T-helper 1 cell (primary cell): ENCODE results near the gene ST6GALNAC4.

Source experiments
- DNase-seq, 5 donors: peaks; one replicate each; pipeline ENCODE4 v3.0.0-alpha.2; 2012 to 2020

Gene ST6GALNAC4

DNA sequence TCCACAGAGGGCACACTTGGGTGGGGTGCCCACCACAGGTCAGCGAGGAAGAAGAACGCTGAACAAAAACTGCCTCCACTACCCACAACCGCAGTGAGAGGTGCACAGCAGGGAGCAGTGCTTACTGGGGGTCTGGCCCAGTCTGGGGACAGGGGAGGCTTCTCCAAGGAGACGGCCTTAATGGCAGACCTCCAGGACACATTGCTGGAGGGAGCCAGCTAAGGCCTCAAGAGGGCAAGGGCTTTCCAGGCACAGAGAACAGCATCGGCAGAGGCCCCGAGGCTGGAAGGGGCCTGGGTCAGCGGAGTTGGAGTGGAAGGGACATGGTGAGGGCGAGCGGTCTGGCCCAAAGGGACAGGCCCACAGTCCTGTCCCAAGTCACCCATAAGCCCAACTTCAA lies 29.1 kb upstream of the ST6GALNAC4 start:
- no peak for DNase-seq

DNA sequence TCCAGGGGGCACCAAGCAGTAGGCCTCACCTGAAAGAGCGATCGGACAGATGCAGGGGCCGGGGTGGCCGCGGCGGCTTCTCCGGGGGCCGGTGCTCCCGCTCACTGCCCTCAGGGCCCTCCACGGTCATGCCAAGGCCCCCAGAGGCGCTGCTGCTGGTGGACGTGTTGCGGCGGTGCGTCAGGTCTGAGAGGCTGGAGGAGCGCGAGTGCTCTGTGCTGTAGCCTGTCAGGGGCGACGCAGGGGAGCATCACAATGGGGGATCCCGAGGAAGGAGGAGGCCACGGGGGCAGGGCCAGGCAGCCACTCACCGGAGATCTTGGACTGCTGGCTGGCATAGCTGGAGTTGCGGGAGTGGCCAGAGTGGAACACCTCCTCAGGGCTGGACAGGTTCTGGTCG lies 28.5 kb upstream of the ST6GALNAC4 start:
- DNase-seq, result no peak

DNA sequence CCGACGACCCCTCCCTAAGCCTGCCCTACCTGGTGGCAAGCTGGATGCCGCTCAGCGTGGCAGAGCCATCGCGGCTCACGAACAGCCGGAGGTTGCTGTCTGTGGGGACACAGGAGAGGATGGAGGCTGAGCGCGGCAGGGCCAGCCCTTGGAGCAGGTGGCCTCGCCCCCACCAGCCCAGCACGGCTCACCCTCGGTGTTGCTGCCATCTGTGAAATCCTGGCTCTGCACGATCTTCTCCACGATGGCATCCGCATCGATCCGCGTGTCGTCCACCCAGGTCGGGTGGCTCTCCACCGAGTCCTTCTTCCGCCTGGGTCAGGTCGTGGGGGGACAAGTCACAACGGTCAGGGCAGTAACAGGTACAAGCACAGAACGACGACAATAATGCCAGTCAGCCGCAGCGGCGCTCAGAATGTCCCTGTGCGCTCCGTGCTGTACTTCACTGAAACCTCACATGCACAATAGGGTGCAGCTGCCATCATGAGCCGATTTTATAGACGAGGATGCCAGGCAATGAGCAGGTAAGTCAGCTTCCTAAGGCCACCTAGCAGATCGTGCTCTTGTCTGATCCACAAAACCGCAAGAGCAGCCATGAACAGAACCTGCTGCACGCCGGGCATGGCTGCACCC lies 27.9 kb upstream of the ST6GALNAC4 start:
- no peak for DNase-seq

DNA sequence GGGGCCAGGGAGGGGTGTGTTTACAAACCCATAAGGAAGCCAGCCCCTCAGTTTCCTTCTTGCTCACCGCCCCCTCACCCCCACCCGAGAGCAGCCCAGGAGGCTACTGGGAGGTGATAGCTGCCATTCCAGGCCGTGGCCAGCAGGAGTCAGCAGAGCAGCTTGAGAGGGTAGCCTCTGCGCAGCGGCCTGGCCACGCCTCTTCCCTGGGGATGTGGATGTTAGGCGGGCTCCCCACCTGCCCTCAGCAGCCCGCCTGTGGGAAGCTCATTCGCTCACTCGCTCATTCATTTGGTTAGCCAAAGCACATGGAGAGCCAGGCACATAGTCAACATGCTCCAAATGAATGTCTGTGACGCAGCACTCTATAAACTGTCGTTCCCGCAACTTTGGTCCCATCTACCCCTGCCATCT lies 26.9 kb upstream of the ST6GALNAC4 start:
- peak; percentile 48 to 71 (median 66) for DNase-seq

DNA sequence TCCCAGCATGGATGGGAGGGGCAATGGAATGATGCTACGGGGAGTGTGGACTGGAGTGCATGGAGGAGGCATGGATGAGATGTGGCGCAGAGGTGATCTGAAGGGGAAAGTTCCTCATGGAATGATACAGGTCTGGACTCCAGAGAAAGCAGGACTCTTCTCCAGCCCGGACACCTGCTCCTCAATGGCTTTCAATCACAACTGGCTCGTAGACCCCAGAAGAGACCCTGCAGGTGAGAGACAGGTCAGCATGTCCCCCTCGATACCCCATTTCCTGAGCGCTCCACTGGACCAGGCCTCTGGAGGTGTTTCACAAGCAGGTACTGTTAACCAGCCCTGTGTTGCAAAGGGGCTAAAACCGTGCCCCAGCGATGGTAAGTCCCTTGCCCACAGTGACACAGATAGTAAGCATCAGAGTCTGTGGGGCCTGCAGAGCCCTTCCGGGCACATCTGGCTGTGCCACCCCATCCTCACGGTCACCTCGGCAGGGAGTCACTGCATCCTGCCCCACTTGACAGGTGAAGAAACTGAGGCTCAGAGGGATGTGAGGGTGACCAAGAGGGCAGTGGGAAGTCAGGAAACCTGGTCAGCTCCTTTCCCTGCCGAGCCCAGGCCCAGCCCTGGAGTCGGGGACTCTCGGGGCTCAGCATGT lies 26.3 kb upstream of the ST6GALNAC4 start:
- no peak for DNase-seq

DNA sequence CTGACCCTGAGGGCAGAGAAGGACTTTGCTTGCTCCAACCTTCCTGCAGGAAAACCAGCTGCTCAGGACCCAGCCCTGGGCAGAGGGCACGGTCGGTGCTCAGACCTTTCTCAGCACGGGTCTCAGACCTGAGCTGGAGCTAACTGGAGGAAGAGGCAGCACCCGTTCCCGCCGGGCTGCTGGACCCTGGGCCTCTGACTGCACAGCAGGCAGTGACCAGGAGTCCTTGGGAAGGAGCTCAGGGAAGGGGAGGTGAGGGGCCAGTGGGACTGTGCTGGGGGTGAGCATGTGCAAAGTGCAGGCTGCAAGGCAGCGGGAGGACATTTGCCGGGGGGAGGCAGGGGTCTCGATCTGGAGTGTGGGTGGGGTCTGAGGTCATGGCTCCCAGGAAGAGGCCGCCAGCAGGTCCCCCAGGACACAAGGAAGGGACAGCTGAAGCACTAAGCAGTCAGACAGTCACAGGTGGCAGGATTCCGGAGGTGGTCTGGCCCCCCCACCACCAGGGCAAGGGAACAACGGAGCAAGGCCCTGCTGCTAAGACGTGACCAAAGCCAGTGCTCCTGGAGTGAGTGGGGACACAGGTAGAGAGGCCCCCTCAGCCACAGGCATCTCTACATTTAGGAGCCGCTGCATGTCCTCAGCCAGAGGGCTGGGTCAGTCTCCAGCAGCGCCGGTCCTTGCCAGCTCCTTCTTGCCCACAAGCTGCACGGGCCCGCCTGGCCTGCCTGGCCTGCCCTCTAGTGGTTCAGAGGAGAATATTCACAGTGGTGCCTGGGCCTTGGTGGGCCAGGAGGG lies 25.6 kb upstream of the ST6GALNAC4 start:
- DNase-seq, result peak in 2 of 5 donors; percentile 29 to 55

DNA sequence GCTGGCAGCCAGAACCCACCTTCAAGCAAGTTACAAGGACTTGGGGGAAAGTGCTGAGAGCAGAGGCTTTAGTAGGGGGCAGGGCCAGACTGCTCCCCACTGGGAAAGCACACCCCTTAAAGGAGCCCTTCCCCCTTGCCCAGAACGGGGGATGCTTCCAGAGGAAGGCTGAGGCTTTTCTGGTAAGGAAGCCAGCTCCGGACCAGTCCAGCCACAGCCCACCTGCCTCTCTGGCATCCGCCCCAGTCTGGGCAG lies 25.0 kb upstream of the ST6GALNAC4 start:
- no peak for DNase-seq

DNA sequence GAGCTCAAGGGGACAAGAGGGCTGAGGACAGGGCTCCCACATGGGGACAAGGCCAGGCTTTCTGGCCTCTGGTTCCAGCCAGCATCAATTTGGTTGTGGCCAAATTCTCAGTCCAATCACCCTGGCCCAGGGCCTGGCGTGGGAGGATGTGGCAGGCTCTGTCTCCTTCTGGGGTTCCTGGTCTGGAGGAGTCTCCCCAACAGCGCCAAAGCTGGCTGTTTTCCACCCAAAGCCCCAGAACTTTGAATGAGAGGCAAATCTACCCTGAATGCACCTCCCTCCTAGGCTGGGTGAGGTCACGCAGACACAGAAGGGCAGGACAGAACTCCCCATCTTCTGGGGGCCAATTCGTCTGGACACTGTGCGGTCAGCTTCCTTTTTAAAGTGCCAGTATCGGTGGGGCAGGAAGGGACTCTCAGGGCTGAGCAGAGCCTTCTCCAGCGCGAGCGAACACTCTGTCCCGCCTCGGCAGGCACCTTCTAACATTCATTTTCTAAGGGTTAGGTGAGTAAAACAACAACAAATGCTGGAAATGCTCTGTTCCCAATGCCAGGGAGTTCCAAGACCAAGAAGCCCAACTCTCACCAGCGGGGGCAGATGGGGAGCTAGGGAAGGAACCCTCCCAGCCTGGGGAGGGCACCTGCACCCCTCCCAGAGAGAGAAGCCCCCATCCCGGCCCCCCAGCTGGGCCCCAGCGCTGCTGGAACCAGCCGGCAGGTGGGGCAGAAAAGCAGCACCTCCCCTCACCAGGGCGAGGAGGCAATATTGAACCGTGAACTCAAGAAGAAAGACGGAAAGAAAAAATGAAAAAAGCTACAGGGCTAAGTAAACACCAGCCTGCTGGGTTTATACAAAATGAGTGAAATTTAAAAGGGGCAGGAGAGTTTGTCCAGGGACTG lies 24.5 kb upstream of the ST6GALNAC4 start:
- DNase-seq, result no peak

DNA sequence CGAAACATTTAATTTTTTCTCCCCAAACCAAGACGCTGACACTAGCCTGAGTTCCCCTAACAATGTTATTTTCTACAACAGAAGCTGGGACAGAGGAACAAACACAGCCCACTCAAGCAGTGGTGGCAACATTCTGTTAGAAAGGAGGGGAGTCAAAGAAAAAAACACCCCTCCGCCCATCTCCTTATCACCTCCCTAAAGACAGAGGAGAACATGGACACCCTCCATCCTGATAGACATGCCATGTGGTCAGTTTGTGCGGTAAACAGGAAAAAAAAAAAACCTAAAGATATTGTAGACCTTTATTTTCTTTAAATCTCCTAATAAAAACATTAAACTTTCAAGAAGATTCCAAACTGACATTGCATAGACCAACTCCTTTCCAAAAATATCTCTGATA lies 23.8 kb upstream of the ST6GALNAC4 start:
- no peak for DNase-seq

DNA sequence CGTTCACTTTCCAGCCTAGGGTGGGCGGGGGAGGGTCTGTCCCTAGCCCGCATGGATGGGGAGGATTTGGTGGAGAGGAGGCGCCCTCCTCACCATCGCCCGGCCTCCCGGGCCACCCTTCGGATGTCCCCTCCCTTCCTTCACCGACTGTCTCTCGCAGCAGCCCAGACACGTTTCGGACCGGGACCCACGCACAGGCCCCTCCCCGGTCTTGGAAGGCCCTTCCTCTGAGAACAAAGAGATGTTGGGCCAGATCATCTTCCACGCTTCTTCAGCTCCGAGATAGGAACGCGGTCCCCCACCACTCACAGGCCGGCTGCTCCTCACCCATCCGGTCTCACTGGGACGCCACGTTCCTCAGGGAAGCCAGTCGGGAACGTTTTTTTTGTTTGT lies 21.5 kb upstream of the ST6GALNAC4 start:
- DNase-seq, result no peak

DNA sequence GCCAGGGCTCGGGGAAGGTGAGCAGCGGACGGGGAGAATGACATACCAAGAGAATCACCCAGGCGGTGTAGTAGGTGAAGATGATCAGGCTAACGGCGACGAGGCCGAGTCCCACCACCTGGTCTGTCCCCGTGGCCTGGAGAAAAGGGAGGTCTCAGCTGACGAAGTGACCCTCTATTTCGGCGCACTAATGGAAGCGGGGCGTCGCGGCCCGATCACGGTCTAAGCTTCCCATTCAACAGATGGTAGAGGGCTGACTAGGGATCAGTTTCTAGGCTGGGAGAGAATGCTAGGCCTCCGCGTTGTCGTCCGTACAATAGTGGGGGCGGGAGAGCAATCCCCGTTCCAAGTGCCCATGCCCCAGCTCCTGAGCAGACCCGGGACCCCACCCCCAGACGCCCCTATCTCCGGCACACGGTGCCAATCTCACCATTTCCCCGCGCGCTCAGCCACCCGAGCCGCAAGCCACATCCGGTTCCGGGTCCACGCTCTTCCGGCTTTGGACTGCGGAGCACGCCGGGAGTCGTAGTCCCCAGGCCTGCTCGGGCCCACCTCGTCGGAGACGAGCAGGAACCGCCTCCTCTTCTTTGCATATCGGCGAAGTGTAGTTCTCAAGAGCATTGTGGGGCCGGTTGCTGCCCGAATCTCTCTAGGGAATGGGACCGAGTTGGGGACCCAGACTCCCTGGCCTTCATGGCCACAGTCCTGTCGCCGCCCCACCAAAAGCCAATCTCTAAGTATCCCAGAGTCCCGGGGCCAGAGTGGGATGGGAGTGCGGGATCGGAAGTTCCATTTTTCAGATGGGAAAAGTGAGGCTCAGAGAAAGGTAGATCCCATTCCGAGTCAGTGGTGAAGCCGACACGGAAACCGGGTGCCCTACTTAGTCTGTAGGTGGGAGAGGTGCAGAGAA lies 20.8 kb upstream of the ST6GALNAC4 start, which contains the start of gene DPM2:
TSS of gene DPM2 (minus strand) at position 467 of the 910 bp plus-strand sequence. CDS start at position 433, 34 bp downstream.
- peak; percentile 70 to 91 (median 80) for DNase-seq

DNA sequence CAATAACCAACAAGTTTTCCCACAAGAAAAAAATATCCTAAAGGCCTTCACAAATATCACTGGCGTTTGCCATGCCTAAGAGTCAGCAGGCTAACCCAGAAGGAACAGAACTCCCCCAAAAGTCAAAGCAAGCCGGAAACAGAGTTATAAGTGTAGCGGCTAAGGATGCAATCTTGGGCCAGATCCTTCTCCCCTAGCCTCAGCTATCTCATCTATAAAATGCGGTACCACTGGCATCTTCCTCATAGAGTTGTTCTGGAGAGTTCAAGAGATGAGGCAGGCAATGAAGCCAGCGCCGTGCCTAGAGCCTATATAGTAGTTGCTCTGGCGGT lies 20.2 kb upstream of the ST6GALNAC4 start:
- no peak for DNase-seq

DNA sequence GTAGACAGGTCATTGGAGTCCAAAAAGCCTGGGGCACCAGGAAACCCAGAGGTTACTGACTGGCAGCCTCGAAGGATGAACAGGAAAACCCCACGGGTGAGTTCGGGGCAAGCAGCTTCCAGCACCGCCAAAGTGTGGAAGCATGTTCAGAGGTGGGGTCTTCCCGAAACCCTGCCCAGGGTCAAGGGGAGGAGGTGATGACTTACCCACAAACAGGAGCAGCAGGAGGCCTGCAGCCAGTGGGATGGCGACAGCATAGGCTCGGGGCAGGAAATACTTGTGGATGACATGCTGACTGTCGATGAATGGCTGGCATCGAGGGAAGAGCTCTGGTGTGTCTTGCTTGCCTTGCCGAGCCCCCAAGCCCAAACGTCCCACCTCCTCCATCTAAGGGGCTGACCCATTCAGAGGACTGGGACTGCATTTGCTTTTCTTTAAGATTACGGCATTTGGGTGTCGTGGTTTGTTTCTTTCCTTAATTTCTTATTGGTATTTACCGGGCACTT lies 19.6 kb upstream of the ST6GALNAC4 start:
- no peak for DNase-seq

DNA sequence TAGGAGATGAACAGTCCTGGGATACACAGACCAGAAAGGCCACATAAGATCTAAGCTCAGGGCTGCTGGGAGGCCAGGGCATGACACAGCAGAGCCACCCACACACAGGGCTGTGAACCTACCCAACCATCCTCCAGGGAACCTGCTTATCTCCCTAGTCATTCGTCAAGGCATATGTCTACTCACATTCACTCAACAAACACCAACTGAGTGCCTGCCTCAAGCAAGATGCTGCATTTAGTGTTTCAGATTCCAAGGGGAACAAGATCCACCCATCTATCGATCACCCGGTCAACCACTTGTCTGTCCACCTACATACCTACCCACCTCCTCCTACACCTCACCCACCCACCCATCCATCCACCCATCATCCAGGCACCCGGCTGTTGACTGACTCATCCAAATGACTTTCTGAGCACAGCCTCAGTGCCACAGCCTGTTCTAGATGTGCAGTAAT lies 19.0 kb upstream of the ST6GALNAC4 start:
- no peak for DNase-seq

DNA sequence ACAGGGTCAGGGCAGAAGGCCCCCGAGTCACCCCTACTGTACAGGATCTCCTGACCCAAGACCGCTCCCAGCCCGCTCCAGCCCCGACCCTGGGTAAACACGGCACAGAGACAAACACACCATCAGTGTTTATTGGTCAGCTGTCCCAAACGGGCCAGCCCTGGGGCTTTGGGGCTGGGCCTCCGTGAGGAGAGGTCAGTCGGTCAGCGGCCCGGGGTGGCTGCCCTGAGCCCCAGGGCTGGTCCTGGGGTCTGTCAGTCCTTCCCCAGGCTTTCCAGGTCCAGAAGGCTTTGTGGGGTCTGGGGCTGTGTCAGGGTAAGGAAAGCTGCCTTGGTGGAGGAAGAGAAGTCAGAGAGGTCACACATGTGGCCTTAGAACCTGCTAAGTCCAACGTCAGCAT lies 18.1 kb upstream of the ST6GALNAC4 start:
- no peak for DNase-seq

DNA sequence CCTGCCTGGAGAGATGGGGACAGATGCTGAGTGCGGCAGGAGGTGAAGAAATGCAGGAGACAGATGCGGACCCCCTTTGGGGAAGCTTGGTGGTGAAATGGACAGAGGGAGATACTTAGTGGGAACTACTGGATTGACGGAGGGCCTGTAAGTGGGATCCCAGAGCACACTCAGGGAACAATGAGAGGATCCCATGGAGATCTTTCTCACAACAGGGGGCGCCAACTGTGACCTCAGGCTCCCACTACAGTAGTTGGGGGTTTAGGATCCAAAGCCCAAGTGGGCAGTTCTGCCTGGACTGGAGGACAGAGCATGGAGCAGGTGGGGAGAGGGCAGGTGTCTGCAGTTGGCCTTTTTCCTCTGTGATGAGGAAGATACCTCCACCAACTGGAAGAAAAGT lies 17.4 kb upstream of the ST6GALNAC4 start:
- DNase-seq, result no peak

DNA sequence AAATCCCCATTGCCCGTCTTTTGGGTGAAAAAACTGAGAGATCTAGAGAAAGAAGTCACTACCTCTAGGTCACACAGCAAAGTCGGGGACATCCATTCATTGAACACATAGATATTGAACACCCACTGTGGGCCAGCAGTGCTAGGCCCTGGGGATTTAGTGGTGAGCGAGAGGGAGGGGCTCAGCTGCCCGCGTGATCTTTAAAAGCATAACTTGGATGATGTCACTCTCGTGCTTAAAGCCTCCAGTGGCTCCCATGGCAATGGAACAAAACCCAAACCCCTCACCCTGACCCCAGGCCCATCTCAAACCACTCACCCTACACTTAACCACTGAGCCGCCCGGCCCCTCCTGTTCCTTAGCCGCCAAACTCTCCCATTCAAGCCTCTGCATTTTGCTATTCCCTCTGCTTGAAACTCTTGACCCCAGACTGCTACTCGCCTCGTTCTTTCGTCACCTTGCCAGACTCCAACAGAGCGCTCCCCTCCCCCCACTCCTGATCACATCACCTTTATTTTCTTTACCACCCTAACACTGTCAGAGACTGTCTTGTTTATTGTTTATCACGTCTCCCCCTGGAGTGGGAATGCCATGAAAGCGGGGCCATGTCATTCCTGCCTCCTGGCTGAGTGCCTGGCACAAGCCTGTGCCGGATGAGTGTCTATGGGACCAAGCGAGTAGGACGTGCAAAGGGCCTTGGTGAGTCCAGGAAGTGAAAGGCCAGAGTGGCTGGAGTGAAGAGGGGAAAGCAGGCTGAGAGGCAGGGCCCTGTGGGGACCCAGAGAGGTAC lies 14.4 kb upstream of the ST6GALNAC4 start:
- no peak for DNase-seq

DNA sequence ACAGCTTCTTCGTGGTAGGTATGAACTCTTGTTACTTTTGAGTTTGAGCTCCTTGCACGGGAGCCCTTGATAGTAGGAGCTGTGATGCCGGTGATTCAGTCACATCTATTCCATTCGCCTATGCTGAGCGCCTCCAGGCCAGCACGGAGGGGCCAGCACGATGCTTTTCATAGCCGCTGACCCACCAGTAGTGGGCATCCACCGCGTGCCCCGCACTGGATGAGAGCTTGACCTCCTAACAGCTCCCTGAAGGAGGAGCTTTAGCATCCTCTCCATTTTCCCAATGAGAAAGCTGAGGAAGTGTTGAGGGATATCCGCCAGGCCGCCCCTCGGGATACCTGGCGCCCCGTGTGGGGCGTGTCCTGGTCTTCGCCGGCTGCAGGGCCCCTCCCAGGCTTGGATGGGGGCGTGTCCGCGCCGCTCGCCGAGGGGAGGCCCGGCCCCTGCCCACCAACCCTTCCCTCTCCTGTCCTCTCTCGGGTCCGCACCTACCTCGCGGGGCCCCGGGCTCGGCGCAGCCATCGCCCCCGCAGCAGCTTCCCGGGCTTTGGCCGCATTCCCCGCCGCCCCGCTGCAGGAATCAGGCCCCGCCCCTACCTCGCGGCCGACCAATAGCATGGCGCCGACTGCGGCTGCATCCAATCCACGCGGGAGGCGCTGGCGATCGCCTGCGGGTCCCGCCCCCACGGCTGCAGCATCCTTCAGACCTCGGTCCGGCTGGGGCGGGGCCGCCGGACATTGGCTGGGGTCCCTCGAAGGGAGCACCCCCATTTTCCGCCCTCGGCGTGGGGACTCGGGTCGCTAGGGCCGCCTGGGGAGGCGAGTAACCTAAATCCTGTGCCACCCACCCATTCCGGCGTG lies 13.6 kb upstream of the ST6GALNAC4 start, which contains the start of gene PIP5KL1:
TSS of gene PIP5KL1 (minus strand) at position 547 of the 861 bp plus-strand sequence. CDS start at position 522, 25 bp downstream.
- peak; percentile 52 to 71 (median 65) for DNase-seq

DNA sequence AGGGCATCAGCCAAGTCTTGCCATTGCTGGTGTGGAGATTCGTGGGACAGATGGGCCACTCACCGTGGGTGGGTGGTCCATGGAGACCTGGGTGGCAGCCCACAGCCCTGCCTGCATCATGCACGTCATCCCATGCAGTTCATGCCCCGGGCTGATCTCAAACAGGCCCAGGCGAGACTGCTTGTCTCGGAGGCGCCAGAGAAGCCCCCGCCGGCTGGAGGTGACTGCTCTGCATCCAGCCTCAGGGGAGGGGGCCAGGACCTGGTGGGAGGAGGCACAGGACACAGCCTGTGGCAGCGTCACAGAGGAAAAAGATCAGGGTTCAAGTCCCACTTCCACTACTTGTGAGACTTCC lies 12.8 kb upstream of the ST6GALNAC4 start:
- no peak for DNase-seq
